Neuronal stem cell (in vitro differentiated cells): ENCODE data around the gene TAS2R20.
A peak's percentile ranks its signal among the peaks of the same experiment; 100 is the strongest.

Experiments
- DNase-seq: peaks from one replicate; pipeline ENCODE4 v3.0.0-alpha.2; 2013; ENCODE audit warnings: low spot score
- H2AFZ ChIP-seq: one replicate; pipeline ENCODE4 v1.6.1; 2013; ENCODE audit warnings: mild to moderate bottlenecking, low read length, inconsistent platforms
- H2AK5ac ChIP-seq: 2 replicates; pipeline ENCODE4 v1.6.1; 2013; ENCODE audit warnings: low read depth, mild to moderate bottlenecking, inconsistent platforms, low read length, moderate library complexity, mixed read lengths
- H2BK120ac ChIP-seq: 2 replicates; pipeline ENCODE4 v1.6.1; 2013; ENCODE audit warnings: low read depth, mild to moderate bottlenecking, inconsistent platforms, low read length, moderate library complexity, mixed read lengths
- H2BK12ac ChIP-seq: one replicate; pipeline ENCODE4 v1.6.1; 2013; ENCODE audit warnings: low read length, inconsistent platforms
- H2BK15ac ChIP-seq: 2 replicates; pipeline ENCODE4 v1.6.1; 2013; ENCODE audit warnings: mild to moderate bottlenecking, low read length, inconsistent platforms, mixed read lengths
- H2BK5ac ChIP-seq: one replicate; pipeline ENCODE4 v1.6.1; 2013; ENCODE audit warnings: inconsistent platforms, mild to moderate bottlenecking, low read length, moderate library complexity
- H3K14ac ChIP-seq: one replicate; pipeline ENCODE4 v1.6.1; 2013; ENCODE audit warnings: low read length, inconsistent platforms
- H3K18ac ChIP-seq: 2 replicates; pipeline ENCODE4 v1.6.1; 2013; ENCODE audit warnings: low read length, inconsistent platforms
- H3K23ac ChIP-seq: 2 replicates; pipeline ENCODE4 v1.6.1; 2013; ENCODE audit warnings: low read depth, mild to moderate bottlenecking, mixed read lengths, low read length, inconsistent platforms; ENCODE audit not compliant: poor library complexity
- H3K27ac ChIP-seq: replicated peaks from 3 replicates; pipeline ENCODE4 v1.5.1; 2013; ENCODE audit warnings: low read length, inconsistent platforms
- H3K27me3 ChIP-seq, 3 experiments: 2 replicates each; pipeline ENCODE4 v1.6.1; 2013; ENCODE audit warnings: low read length in 3 of 3, mild to moderate bottlenecking in 2 of 3, inconsistent platforms in 1 of 3, low read depth in 1 of 3, mixed read lengths in 1 of 3, moderate library complexity in 1 of 3; ENCODE audit not compliant: control insufficient read depth in 3 of 3, insufficient read depth in 3 of 3
- H3K36me3 ChIP-seq, 2 donors: replicated peaks in 1 of 2; 2 replicates each; pipeline ENCODE4 v1.6.1; 2013; ENCODE audit warnings: low read length in 2 of 2; ENCODE audit not compliant: control insufficient read depth in 2 of 2, insufficient read depth in 2 of 2
- H3K4ac ChIP-seq: 2 replicates; pipeline ENCODE4 v1.6.1; 2013; ENCODE audit warnings: inconsistent platforms, mild to moderate bottlenecking, low read length, moderate library complexity
- H3K4me1 ChIP-seq, 2 donors: 1 replicate in 1 of 2; 2 replicates in 1 of 2; pipeline ENCODE4 v1.6.1; 2013; ENCODE audit warnings: low read length in 2 of 2, low read depth in 1 of 2; ENCODE audit not compliant: control insufficient read depth in 2 of 2, insufficient read depth in 1 of 2
- H3K4me2 ChIP-seq: one replicate; pipeline ENCODE4 v1.6.1; 2013; ENCODE audit warnings: mild to moderate bottlenecking, low read length, inconsistent platforms; ENCODE audit not compliant: insufficient read depth, poor library complexity, severe bottlenecking
- H3K4me3 ChIP-seq, 2 donors: 2 replicates each; pipeline ENCODE4 v1.5.1; 2013; ENCODE audit warnings: low read length in 2 of 2, mild to moderate bottlenecking in 2 of 2, inconsistent platforms in 1 of 2, moderate library complexity in 1 of 2
- H3K79me1 ChIP-seq: one replicate; pipeline ENCODE4 v1.6.1; 2013; ENCODE audit warnings: low read depth, mild to moderate bottlenecking, inconsistent platforms, low read length, moderate library complexity
- H3K9ac ChIP-seq: one replicate; pipeline ENCODE4 v1.6.1; 2013; ENCODE audit warnings: mild to moderate bottlenecking, low read depth, low read length, inconsistent platforms; ENCODE audit not compliant: poor library complexity
- H3K9me3 ChIP-seq, 2 donors: replicated peaks in 1 of 2; 2 replicates each; pipeline versions ENCODE3 to v1.6.1; 2013; ENCODE audit warnings: low read length in 2 of 2, mild to moderate bottlenecking in 2 of 2, inconsistent platforms in 1 of 2, low read depth in 1 of 2, mixed read lengths in 1 of 2, moderate library complexity in 1 of 2; ENCODE audit not compliant: control insufficient read depth in 2 of 2, insufficient read depth in 1 of 2
- H4K8ac ChIP-seq: one replicate; pipeline ENCODE4 v1.6.1; 2013; ENCODE audit warnings: low read depth, mild to moderate bottlenecking, inconsistent platforms, low read length, moderate library complexity
- H4K91ac ChIP-seq: one replicate; pipeline ENCODE4 v1.6.1; 2013; ENCODE audit warnings: low read length, low read depth, mild to moderate bottlenecking, inconsistent platforms; ENCODE audit not compliant: poor library complexity
- WGBS, 2 donors: extraction: QIAGEN DNeasy Blood & Tissue Kit; methylation state at CpG; one replicate each; pipeline ENCODE4 v1.1.7; 2013; ENCODE audit warnings: missing lambda C conversion rate in 2 of 2, mixed read lengths in 1 of 2; ENCODE audit not compliant: insufficient read length in 2 of 2, insufficient replicate concordance in 1 of 2; ENCODE audit errors: extremely low coverage in 2 of 2; 5-methylcytosine and 5-hydroxymethylcytosine counted together

The TAS2R20 gene

DNA sequence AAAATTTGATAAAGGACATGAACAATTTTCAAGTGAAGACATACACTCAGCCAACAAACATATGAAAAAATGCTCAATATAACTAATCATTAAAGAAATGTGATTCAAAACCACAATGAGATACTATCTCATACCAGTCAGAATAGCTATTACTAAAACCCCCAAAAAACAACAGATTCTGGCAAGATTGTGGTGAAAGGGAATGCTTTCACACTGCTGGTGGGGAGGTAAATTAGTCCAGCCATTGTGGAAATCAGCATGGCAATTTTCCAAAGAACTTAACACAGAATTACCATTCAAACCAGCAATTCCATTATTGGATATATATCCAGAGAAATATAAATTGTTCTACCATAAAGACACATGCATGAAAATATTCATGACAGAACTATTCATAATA, 40.4 kb downstream of the TAS2R20 start:
- Histone ChIP-seq H2AK5ac (no peak overlapping the region), H3K18ac (no peak overlapping the region), H2BK120ac (no peak overlapping the region), H3K4me2 (no peak overlapping the region), H3K14ac (no peak overlapping the region), H3K9ac (no peak overlapping the region), H3K79me1 (no peaks in the 10 kb centered on the region), H2AFZ (no peak overlapping the region), H4K8ac (no peak overlapping the region), H3K9me3 (peaks cover 0 to 25% of the 10 kb centered on the region in 2 donors), H4K91ac (no peak overlapping the region), H3K4me1 (peaks cover 0 to 1% of the 10 kb centered on the region in 2 donors), H3K23ac (no peak overlapping the region), H2BK15ac (no peak overlapping the region), H3K4ac (no peak overlapping the region), H3K4me3 (no peak overlapping the region), H3K27me3 (no peaks in the 10 kb centered on the region), H2BK12ac (no peak overlapping the region), H2BK5ac (no peak overlapping the region), H3K27ac (no peak overlapping the region), H3K36me3 (peaks cover 0 to 3% of the 10 kb centered on the region in 2 donors)
- no peak for DNase-seq

DNA sequence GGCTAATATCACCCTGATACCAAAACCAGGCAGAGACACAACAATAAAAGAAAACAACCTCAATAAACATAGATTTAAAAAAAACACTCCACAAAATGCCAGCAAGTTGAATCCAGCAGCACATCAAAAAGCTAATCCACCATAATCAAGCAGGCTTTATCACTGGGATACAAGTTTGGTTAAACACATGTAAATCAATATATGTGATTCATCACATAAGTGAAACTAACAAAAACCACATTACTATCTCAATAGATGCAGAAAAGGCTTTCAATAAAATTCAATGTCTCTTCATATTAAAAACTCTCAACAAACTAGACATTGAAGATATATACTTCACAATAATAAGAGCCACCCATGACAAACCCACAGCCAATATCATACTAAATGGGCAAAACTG, 42.0 kb downstream of the TAS2R20 start:
- no peak overlapping the region for H3K18ac ChIP-seq
- H3K4me2 ChIP-seq = no peak overlapping the region
- H3K9ac ChIP-seq = no peak overlapping the region
- H3K4me3 ChIP-seq = no peak overlapping the region
- no peak overlapping the region for H2BK15ac ChIP-seq
- no peak for DNase-seq
- no peak overlapping the region for H2BK120ac ChIP-seq
- H3K27me3 ChIP-seq = no peaks in the 10 kb centered on the region
- peaks cover 0 to 1% of the 10 kb centered on the region in 2 donors for H3K4me1 ChIP-seq
- H2BK12ac ChIP-seq = no peak overlapping the region
- H2AK5ac ChIP-seq = no peak overlapping the region
- no peak overlapping the region for H3K14ac ChIP-seq
- H4K8ac ChIP-seq = no peak overlapping the region
- no peak overlapping the region for H3K23ac ChIP-seq
- H2BK5ac ChIP-seq = no peak overlapping the region
- no peaks in the 10 kb centered on the region for H3K79me1 ChIP-seq
- H3K36me3 ChIP-seq = no peaks in the 10 kb centered on the region
- H3K27ac ChIP-seq = no peak overlapping the region
- no peak overlapping the region for H2AFZ ChIP-seq
- H4K91ac ChIP-seq = no peak overlapping the region
- no peak overlapping the region for H3K4ac ChIP-seq
- H3K9me3 ChIP-seq = peaks cover 0 to 25% of the 10 kb centered on the region in 2 donors

DNA sequence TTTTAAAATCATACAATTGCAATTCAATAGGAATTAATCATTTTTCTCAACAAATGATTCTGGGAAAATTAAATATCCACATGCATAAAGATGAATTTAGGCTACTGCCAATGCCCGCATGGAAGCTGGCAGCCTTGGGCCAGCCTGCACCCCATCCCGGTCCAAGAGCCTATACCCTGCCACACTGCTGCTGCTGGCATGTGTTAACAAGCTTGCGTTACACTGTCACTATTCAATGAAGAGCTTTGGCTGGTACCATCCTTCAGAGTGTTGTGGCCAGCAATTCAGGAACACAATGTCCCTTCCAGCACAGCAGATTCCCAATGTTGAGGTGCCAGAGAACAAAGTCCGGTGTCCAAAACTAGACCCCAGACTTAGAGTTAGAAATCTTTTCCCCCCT, 45.5 kb downstream of the TAS2R20 start:
- Histone ChIP-seq H2BK120ac (no peak overlapping the region), H3K9me3 (peaks cover 0 to 33% of the 10 kb centered on the region in 2 donors), H3K4me3 (peak overlapping the region in 1 of 2 donors; percentile 71), H2BK15ac (no peak overlapping the region), H3K9ac (no peak overlapping the region), H4K91ac (no peak overlapping the region), H3K4me1 (no peaks in the 10 kb centered on the region), H2BK12ac (no peak overlapping the region), H2AK5ac (no peak overlapping the region), H3K27me3 (no peaks in the 10 kb centered on the region), H4K8ac (no peak overlapping the region), H3K4me2 (no peak overlapping the region), H3K4ac (no peak overlapping the region), H2BK5ac (no peak overlapping the region), H3K18ac (no peak overlapping the region), H2AFZ (no peak overlapping the region), H3K36me3 (peaks cover 0 to 3% of the 10 kb centered on the region in 2 donors), H3K79me1 (no peaks in the 10 kb centered on the region), H3K27ac (no peak overlapping the region), H3K23ac (no peak overlapping the region), H3K14ac (no peak overlapping the region)
- WGBS, 2 donors = no CpG with 5 or more reads among the region's 4 CpGs
- no peak for DNase-seq
